SHP77 (cell line): ENCODE data around the gene LRAT.
"Not testable (repeated sequence)": the region's sequence is repeated elsewhere in the genome, so short reads cannot be mapped to it uniquely, and the experiment has no call there.

Experiments used
- DNase-seq, 2 experiments: peaks; one replicate each; lab custom pipeline; 2025; lab: John Stamatoyannopoulos, UW

Gene LRAT

DNA sequence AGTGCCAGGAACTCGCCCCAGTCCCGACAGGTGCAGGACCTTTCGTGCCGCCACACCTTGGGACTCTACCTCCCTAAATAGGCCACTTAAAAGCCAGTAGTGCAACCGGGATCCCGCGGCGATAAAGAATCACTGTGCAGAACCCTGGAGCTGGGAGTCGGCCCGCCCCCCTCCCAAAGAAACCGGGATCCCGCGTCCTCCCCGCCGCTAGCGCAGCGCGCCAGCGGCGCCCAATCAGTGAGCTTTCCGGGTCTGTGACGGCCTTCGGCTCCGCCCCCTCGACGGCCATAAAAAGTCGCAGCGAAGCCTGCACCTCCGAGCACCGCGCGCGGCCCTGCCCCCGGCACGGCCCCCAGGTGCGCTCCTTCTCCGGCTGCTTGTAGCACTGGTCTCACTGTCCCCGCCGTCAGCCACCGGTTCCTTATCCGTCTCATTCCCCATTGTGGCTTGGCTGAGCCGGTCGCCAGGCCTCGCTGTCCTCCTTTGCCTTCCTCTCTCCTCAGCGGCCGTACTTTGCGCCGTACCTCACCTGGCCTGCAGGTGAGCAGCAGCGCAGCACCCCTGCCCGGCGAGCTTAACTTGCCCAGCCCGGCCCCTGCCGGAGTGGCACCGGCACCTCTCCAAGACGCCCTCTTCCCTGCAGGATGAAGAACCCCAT, at the start of gene LRAT:
LRAT (plus strand) TSS at position 318 of the 658 bp plus-strand sequence; CDS start at position 645, 327 bp downstream.
- no peak for DNase-seq

DNA sequence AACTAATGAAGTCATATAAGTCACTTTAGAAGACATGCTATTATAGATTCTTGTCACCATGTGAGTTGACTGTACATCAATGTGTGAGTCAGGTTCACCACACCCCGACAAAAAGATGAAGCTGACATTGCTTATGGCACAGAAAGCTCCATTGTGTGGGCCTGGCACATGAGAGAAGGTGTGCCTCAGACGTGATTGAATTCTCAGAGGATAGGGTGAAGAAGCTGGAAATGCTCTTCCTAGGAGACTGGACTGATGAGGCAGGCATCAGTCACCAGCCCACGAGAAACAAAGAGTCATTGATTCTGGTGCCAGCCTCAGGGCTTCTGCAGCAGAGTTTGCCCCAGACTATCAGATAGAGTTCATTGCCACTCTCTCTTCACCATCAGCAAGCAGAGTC, 35.9 kb upstream of the LRAT start:
- DNase-seq, result no peak

DNA sequence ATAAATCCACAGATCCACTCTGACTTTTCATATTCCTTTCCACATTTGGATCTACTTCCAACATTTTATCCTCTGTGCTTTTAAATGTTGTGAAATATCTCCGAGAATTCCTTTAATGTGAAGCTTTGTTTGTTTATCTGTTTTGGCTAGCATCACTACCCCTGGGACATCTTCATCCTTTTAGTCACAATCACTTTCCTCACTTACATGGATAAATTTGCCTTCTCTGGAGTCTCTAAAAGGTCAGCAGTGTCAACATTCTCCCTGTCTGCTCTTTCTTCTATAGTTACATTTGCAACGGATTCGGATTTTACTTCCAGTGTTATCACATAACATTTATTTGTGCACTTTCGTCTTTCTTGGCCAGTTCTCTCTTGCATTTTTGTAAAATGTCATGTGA, 34.2 kb upstream of the LRAT start:
- DNase-seq, result no peak

DNA sequence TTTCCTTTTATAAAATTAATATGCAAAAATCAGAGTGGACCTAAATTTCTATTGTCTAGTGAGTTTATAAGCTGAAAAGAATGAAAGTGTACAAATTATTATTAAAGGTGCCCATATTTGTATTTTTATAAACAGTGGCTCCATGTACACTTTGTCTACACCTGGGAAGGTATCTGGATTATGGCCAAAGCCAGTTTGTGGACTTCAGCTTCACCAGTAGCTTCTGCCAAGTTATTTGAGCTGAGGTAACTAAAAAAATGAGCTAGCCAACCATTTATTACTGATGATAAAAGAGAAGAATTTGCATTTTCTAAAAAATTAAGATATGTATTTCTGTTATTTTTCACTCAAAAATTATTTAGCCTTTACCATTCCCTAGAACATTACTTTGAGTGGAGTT, 32.3 kb upstream of the LRAT start:
- DNase-seq, result no peak

GRCh38 chr4:154714339-154715040, 29.3 kb upstream of the LRAT start:
- DNase-seq, result no peak

DNA sequence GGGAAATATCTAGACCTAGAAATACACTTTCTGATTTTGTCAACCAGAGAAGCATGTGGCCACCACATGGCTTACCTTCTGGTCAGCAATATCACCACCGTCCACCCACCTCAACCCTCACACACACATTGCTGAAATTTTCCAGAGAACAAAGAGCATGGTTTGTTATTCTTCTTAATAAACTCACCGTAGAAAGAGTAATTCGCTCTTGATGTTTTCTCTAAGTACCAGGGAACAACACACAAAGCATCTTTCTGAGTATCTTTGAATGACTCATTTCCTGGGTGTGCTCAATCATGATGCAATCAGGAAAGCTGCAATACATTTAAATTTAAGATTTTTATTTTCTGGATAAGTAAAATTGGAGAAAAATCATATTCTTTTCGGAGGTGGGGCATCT, 24.7 kb upstream of the LRAT start:
- DNase-seq, result no peak

- no peak for DNase-seq
Observed at GRCh38 chr4:154720123-154720522, 23.7 kb upstream of the LRAT start.

DNA sequence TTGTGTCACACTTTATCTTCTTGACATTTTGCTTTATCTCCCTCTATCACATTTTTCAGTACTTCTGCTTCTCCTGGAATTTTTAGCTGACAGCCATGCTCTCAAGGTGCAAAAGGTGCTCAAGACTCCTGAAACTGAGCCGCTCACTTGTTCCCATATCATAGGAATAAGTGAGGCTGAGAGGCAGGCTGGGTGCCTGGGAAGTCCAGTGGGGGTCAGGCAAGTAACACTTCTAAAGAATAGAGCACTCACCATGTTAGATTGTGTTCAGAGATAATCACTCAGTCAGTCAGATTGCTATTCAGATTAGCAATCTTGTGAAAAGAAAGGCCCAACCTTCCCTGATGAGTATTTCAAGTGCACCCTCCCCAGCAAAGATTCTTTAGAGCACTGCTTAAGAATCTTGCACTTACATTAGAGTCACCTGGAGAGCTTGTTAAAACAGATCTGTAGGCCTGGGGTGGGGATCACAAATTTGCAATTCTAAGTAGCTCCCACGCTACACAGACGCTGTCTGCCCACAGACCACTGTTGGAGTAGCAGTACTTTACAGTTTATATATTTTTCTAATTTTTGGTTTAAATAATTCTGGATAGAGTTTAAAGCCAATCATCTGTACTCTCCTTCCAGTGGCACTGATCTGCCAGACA, 23.1 kb upstream of the LRAT start:
- DNase-seq, result no peak

- DNase-seq, result no peak
Observed at GRCh38 chr4:154722262-154722661, 21.5 kb upstream of the LRAT start.

DNA sequence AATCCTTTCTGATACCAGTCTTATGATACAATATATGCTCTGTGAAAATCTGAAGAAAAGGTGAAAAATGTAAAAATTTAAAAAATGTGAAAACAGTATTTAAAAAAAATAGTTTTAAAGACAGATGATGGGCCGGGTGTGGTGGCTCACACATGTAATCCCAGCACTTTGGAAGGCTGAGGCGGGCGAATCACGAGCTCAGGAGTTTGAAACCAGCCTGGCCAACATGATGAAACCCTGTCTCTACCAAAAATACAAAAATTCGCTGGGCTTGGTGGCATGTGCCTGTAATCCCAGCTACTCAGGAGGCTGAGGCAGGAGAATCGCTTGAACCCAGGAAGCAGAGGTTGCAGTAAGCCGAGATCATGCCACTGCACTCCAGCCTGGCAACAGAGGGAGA, 20.2 kb upstream of the LRAT start:
- DNase-seq, result not testable (repeated sequence)

- DNase-seq, result no peak
Observed at GRCh38 chr4:154727540-154727939, 16.3 kb upstream of the LRAT start.

GRCh38 chr4:154731756-154732155, 12.0 kb upstream of the LRAT start:
- no peak for DNase-seq

- no peak for DNase-seq
Observed at GRCh38 chr4:154732669-154733068, 11.1 kb upstream of the LRAT start.

DNA sequence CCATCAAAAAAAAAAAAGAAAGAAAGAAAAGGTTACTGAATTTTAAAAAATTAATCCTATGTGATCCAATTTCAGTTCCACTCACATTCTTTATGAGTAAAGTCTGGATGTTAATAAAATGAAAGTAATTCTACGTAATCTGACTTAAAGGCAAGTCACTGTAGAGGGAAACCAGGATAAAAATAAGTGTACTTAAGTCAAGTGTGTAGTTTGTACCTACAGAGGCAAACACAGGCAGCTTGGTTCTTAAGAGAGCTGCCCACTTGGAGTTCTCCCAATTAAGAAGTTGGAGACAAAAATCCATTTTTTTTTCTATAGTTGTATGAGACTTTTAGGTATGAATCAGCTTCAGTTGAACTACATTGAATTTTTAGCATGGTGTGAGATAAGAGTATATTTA, 7.0 kb upstream of the LRAT start:
- no peak for DNase-seq

GRCh38 chr4:154738426-154738825, 5.4 kb upstream of the LRAT start:
- no peak for DNase-seq

- DNase-seq, result no peak
Observed at GRCh38 chr4:154739111-154739510, 4.7 kb upstream of the LRAT start.

DNA sequence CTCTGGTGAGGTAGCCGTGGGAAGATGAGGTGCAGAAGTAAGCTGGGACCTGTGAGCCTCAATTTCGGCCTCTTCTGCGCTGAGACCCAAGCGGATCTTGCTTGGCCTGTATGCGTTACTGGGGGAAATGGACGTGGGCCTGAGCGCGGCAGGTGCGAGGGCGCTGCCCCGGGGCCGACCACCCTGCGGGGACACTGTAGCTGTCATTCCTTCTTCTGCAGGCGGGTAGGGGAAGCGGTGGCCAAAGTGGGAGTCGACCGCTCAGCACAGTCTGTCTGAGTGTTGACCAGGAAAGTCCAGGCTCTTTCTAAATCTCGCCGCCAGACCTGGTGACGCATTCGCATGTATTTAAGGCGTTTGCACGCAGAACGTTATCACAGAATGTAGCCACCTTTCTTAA, 3.3 kb upstream of the LRAT start:
- no peak for DNase-seq

DNA sequence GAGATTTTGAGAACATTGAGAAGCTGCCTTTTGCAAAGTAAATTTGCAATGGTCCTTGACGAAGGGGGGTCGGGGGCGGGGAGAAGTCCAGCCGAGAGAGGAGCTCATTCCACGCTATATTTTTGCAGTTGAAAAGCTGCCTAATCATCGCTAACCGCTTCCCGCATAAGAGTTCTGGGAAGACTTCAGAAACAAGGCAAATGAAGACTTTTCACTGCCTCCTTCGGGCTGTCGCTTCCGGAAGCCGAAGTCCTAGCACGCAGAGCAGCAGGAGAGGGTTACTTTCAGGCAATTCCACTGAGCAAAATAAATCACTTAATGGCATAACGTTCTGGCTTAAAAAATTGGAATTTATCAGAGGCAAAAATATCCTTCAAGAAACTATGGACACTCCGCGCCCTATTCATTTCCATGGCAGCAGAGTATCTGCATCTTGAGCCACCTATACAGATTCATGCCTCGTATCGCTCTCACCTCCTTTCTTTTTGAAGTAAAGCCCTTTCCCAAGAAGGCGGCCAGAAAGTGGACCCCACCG, 2.6 kb upstream of the LRAT start:
- DNase-seq, result no peak

- no peak for DNase-seq
Observed at GRCh38 chr4:154741922-154742850, 1.6 kb upstream of the LRAT start.

GRCh38 chr4:154744341-154744926, 634 bp downstream of the LRAT start:
- no peak for DNase-seq

- no peak for DNase-seq
Observed at GRCh38 chr4:154757713-154758112, 13.9 kb downstream of the LRAT start.

GRCh38 chr4:154760895-154761294, 17.1 kb downstream of the LRAT start:
- no peak for DNase-seq
